GM19351 (cell line): Measurements from ENCODE around the gene RNF214.

Experiments
- ATAC-seq: cut with Tn5 transposase; IDR thresholded peaks from one replicate; pipeline ENCODE4 v1.9.1; 2021; ENCODE audit warnings: mild to moderate bottlenecking, moderate library complexity; ENCODE audit not compliant: unreplicated experiment

RNF214 gene

GRCh38 chr11:117212697-117213355 is 19.6 kb upstream of the RNF214 start:
- no peak for ATAC-seq

DNA sequence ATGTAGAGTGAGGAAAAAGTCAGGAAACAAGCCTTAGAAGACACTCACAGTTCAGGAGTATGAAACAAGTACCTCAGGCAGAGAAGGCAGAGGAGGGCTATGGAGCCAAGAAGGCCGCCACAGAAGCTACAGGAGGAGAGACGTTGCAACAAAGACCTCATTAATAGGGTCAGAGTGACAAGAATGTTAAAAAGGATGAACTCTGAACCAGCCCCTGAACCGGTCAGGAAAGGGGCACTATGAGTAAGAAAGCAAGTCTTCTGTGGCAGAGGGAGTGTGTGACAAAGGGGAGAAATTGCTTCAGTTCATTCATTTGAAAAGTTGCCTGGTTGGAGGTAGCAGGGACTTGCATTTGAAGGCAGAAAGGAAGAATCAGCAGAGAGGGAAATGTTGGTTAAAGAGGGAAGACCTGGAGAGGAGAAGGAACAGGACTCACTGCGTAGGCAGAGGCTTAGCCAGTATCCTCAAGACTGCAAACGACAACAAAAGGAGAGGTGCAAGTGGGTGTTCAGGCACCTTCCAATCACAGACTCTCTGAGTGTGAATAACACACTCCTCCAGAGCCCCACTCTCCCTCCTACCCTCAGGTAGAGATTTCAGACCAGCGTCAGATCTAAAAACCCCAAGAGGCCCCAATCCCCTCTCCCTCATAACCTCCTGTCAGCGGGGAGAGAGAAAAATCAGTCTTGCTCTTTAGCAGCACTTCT is 17.9 kb upstream of the RNF214 start:
- ATAC-seq = no peak

DNA sequence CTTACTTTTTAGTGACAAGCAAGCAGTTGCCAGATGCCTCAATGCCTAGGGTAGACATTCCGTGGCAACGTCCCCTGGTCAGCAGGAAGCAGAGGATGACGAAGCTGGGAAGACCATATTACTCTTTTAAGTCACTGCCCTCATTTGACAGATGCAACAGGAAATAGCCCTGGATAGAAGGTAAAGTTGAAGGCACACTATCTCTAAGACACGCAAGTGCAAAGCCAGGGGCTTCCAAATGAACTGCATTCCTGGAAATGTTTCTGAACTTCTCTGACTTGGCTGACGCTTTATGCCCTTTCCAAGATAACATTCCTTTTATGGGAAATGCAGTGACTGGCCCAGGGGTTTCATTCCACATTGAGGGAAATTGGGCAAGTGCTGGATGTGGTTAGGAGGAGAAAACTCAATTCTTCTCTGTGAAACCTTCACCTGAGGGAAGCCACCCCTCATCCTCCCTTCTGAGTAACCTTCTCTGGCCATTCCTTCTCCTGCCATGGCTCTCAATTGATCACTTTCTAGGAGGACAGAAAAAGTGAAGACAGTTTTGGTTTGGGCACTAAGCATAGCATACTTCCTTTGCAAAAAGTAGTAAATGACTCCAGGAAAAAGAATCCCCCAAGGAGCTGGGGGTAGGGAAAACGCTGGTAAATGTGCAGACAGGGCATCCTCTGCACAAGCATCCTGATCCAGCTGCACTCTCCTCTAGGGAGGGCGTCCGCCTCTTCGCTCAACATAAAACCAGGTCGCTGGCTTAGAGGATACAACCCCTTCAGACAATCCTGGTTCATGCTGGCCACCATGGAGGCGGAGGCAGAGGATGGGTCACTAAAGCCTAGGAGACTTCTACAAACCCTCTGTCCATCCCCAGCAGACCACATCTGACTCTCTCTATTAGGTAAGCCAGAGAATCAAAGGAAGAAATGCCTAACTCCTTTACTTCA is 15.1 kb upstream of the RNF214 start:
- ATAC-seq = no peak

DNA sequence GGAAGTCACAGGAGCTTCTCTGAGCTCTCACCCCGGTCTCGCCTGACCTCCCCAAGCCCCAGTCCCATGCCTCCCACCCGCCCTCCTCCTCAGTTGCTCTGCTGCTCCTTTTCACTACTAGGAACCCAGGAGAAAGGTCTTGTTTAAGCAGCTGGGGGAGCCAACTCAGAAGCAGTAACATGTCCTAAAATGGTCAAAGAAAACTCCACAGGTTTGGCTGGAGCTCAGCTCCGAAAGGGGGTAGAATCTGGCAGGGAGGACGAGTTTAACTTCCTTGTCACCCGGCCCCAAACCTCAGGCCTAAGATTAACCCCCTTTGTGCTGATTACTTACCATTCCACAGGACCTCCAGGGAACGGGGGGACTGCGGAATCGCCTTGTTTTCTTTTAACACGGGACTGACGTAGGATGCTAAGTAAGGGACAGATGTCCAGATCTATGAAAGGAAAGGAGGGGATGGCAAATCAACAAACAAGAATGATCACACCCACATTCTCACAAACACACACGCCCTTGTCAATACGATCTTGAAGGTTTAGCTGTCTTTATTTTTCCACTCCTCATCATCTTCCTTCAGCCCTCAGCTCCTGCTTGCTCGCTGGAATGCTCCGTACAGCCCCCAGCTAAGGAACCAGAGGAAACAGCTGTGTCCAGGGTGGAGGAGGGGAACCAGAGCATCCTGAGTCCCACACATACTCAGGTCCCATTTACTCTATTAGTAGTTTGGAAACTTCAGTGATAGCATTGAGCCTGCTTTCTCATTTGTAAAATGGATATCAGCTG is 14.1 kb upstream of the RNF214 start:
- ATAC-seq = no peak

GRCh38 chr11:117219001-117219400 is 13.5 kb upstream of the RNF214 start:
- no peak for ATAC-seq

DNA sequence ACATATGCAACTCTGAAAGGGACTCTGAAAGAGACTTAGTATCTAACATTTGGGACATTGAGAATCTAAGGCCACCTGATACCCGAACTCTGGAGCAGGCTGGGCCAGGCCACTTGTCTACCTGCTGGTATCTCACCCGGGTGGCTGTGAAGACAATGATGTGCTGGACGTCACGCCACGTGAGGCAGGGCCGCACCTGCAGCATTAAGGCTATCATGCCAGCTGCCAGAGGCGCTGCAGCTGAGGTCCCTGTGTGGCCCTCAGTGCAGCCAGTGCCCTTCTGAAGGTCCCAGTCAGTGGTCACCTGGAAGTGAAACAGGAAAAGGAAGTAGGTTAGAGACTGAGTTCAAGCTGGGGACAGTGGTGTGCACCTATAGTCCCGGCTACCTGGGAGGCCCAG is 13.0 kb upstream of the RNF214 start:
- no peak for ATAC-seq

DNA sequence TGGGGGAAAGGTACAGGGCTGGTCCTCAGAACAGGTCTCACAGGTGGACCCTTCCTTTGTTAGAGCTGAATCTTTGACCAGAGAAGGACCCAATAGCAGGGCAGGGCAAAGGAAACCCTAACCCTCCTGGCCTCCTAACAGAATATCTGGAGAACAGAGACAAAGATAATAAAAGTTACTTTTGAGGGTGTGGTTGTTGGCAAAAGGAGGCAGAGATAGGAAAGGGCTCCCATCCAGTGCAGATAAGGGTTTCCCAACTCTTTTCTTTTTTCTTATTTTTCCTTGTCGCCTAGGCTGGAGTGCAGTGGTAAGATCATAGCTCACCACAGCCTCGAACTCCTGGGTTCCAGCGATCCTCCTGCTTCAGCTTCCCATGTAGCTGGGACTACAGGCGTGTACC is 12.5 kb upstream of the RNF214 start:
- ATAC-seq = no peak

DNA sequence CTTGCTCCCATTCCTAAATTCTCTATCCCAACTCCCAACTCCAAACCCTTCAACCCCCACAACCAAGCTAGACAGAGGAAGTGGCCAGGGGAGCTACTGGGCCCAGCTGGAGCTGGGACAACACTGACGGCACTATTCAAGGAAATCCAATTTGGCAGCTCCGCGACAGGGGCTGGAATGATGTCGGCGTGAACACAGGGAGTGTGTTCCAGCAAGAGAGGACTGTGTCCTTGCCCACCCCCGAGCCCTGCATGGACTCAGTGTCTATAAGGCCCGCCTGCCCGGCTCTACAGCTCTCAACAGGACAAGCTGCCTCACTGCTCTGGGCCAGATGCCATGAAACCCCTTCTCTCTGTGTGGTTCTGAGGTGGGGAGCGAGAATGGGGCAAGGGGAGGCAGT is 11.9 kb upstream of the RNF214 start:
- ATAC-seq = no peak

DNA sequence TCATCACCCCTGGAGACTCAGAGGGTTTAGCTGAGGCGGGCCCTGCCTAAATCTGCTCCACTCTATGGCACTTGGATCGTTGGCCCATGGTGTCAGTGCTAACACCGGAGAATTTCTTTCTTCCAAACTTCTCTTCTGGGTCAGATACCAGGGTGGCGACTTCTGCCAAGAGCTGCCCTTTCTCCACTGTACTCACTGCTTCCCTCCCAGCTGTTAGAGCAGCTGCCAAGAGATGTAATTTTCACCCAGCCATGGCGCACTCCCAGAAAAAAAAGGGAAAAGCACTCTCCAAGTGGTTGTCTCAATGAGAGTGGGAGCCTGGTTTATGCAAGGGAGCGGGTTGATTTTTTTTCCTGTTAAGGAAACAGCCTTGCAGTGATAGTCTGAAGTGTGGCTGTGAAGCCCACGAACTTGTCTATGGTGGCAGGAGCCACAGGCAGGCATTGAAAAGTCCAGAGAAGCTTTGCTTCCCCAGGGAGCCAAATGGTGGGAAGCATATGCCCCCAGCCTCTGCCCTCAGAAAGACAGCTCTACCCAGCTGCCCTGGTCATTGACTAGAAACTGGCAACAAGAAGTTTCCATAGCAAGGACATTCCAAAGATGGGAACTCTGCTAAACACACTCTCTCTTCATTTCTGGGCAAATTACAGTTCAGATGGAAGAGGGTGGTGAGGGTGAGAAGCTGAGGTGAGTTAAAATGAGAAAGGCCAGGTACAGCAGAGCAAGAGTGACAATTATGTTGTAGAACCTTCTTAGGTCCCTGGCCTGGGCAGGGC is 11.3 kb upstream of the RNF214 start:
- no peak for ATAC-seq

DNA sequence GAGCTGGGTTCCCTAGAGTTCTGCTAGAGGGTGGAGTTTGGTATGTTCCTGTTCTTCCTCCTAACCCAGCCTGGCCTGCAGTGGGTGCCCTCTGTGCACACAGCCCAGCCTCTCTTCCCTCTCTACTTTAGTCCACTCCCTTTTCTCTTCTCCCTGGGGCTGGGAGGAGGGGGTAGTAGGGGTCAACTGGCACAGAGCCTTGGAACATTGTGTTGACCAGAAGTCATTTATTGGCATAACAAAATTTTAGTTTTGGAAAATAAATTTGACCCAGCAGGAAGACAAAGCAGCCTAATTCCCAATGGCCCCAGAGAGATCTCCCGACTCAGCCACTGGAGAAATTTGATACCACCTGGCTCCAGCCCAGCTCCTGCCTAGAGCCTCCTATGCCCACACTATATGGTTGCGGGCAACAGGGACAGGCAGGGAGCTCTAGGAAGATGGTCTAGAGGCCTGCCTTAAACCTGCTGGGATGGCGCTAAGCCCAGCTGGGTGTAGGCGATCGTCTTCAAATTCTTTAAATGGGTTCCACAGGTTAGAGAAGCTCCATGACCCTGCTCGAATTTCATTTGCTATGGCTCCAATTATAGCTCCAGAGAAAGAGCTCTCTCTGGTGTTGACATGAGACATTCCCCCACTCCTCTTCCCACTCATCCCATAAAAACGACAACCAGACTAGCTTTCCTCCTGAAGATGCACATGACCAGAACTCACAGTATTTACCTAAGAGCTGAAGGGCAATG is 10.5 kb upstream of the RNF214 start:
- ATAC-seq = no peak

DNA sequence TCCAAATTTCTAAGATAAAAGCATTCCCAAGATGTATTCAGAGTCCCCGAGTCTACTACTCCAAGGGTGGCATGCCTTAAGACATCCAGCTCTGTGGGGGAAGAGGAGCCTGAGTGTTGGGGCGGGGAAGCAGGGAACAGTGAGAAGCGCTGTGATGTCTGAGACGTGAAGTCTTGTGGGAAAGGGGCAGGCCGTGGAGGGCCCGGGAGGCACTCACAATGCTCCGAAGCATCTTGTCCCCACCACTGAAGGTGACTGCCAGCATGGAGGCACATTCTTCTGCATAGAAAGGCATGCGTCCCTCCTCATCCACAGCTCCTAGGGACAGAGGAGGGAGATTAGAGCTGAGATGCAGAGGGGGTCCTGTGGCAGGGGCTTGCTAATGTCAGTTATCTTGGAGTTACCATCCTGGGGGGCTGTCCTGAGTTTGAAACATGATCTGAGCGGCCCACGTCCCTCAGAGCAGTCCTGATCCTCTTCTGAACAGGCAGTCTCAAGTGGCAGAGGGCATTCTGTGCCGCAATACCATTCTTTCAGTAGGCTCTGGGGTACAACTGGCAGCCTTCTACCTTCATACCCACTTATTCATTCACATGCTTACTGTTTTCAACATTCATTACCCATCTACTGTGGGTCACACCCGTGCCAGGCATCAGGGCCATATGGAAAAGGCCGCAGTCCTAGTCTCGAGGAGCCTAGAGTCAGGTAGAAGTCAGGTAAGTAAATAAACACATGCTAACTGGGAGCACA is 9.3 kb upstream of the RNF214 start:
- ATAC-seq = no peak

- ATAC-seq = no peak
Measured at GRCh38 chr11:117223741-117224689, 8.5 kb upstream of the RNF214 start.

GRCh38 chr11:117225553-117226170 is 6.8 kb upstream of the RNF214 start:
- ATAC-seq = no peak

- ATAC-seq = peak; percentile 70
Measured at GRCh38 chr11:117226388-117227385, 5.8 kb upstream of the RNF214 start.

GRCh38 chr11:117228091-117228490 is 4.4 kb upstream of the RNF214 start:
- no peak for ATAC-seq

- ATAC-seq = no peak
Measured at GRCh38 chr11:117229411-117229810, 3.1 kb upstream of the RNF214 start.
